Endothelial cell of umbilical vein (primary cell): ENCODE data around the gene SIRT5. TPM values are rescaled to one million over a fixed set of nuclear protein-coding genes. Genes with fewer than 3 reads are reported as not detected.

ENCODE experiments used
- BruUV-seq: library from RNA; stranded (reverse); fragments of 400-500 nt; replicated peaks from 2 replicates; lab custom pipeline; 2021; lab: Mats Ljungman, UMichigan
- CTCF ChIA-PET: fragments of 300-600, 350-600 bp; sonication (Branson Sonifier 250); formaldehyde crosslinking; loops from one replicate; lab custom pipeline; 2021; ENCODE audit warnings: antibody characterized with exemption, inconsistent platforms; lab: Charles Lee
- POLR2A ChIA-PET: fragments of 300-600, 350-600 bp; sonication (Branson Sonifier 250); formaldehyde crosslinking; loops from one replicate; lab custom pipeline; 2021; ENCODE audit warnings: antibody characterized with exemption, inconsistent platforms; lab: Charles Lee
- DNase-seq: peaks from one replicate; pipeline ENCODE4 v3.0.0-alpha.2; 2011; ENCODE audit warnings: low read depth, low spot score
- FAIRE-seq: peaks from 2 replicates; lab custom pipeline; 2011; peaks lifted over from hg19 to GRCh38; lab: Jason Lieb, UNC
- H2AFZ ChIP-seq: 2 replicates; pipeline ENCODE4 v1.6.0; 2012; ENCODE audit warnings: low read depth, low read length, control low read depth, inconsistent platforms
- H3K27ac ChIP-seq: 2 replicates; pipeline ENCODE4 v1.5.1; 2011; ENCODE audit warnings: low read depth, mild to moderate bottlenecking, control low read depth, low read length, moderate library complexity; ENCODE audit not compliant: insufficient read depth
- H3K27me3 ChIP-seq, 2 experiments: 2 replicates each; pipeline versions ENCODE4 v1.6.0 to v1.6.1; 2011; ENCODE audit warnings: low read length in 2 of 2, mixed read lengths in 1 of 2; ENCODE audit not compliant: control insufficient read depth in 2 of 2, insufficient read depth in 2 of 2
- H3K36me3 ChIP-seq, 2 experiments: 2 replicates in 1 of 2; 3 replicates in 1 of 2; pipeline ENCODE4 v1.5.1; 2011; ENCODE audit warnings: low read length in 2 of 2, mild to moderate bottlenecking in 1 of 2, moderate library complexity in 1 of 2; ENCODE audit not compliant: control insufficient read depth in 2 of 2, insufficient read depth in 2 of 2; ENCODE audit errors: extremely low read depth in 1 of 2
- H3K4me1 ChIP-seq: 3 replicates; pipeline ENCODE4 v1.5.1; 2011; ENCODE audit warnings: mild to moderate bottlenecking, low read length; ENCODE audit not compliant: control insufficient read depth, insufficient read depth; ENCODE audit errors: extremely low read depth
- H3K4me2 ChIP-seq: 2 replicates; pipeline ENCODE4 v1.6.1; 2011; ENCODE audit warnings: low read length, control low read depth, mixed read lengths; ENCODE audit not compliant: insufficient read depth
- H3K4me3 ChIP-seq, 3 experiments: fragments of 200-600 bp in 1 of 3; sonication (generic), shearing (Covaris generic) in 1 of 3; replicated peaks in 1 of 3; 2 replicates each; pipeline ENCODE4 v1.5.1; 2011 to 2016; ENCODE audit warnings: control low read depth in 3 of 3, low read length in 3 of 3, mild to moderate bottlenecking in 2 of 3, inconsistent platforms in 1 of 3, low read depth in 1 of 3, moderate library complexity in 1 of 3; ENCODE audit not compliant: insufficient read depth in 1 of 3
- H3K79me2 ChIP-seq: 2 replicates; pipeline ENCODE4 v1.6.0; 2012; ENCODE audit warnings: low read length, inconsistent platforms; ENCODE audit not compliant: control insufficient read depth, insufficient read depth
- H3K9ac ChIP-seq: replicated peaks from 2 replicates; pipeline ENCODE3; 2011; ENCODE audit warnings: low read length, control low read depth; ENCODE audit not compliant: insufficient read depth; ENCODE audit errors: extremely low read depth
- H3K9me1 ChIP-seq: replicated peaks from 3 replicates; pipeline ENCODE4 v1.6.0; 2011; ENCODE audit warnings: mild to moderate bottlenecking, low read length; ENCODE audit not compliant: control insufficient read depth, insufficient read depth; ENCODE audit errors: extremely low read depth
- H3K9me3 ChIP-seq: replicated peaks from 2 replicates; pipeline ENCODE4 v1.5.1; 2012; ENCODE audit warnings: low read length, inconsistent platforms; ENCODE audit not compliant: control insufficient read depth, insufficient read depth
- H4K20me1 ChIP-seq: replicated peaks from 2 replicates; pipeline ENCODE3; 2011; ENCODE audit warnings: mild to moderate bottlenecking, low read length; ENCODE audit not compliant: control insufficient read depth, insufficient read depth; ENCODE audit errors: extremely low read depth
- CTCF ChIP-seq, 2 donors: IDR thresholded peaks; 1 replicate in 1 of 2; 2 replicates in 1 of 2; pipeline ENCODE4 v1.5.1; 2011; ENCODE audit warnings: low read length in 2 of 2, mild to moderate bottlenecking in 2 of 2, moderate library complexity in 2 of 2, control low read depth in 1 of 2, inconsistent platforms in 1 of 2, low read depth in 1 of 2; ENCODE audit not compliant: insufficient read depth in 1 of 2; ENCODE audit errors: extremely low read depth in 1 of 2
- EZH2 ChIP-seq: IDR thresholded peaks from 2 replicates; pipeline ENCODE4 v1.6.1; 2012; ENCODE audit warnings: borderline replicate concordance, low read depth, mild to moderate bottlenecking, moderate library complexity, low read length, inconsistent platforms; ENCODE audit not compliant: severe bottlenecking
- FOS ChIP-seq: IDR thresholded peaks from 2 replicates; pipeline ENCODE4 v1.6.1; 2011; ENCODE audit warnings: mild to moderate bottlenecking, low read length, moderate library complexity, borderline replicate concordance; ENCODE audit not compliant: insufficient read depth
- GATA2 ChIP-seq: IDR thresholded peaks from 2 replicates; pipeline ENCODE4 v1.7.0; 2011; ENCODE audit warnings: low read depth, mild to moderate bottlenecking, moderate library complexity, mixed read lengths, low read length; ENCODE audit not compliant: insufficient read length, insufficient read depth
- POLR2A ChIP-seq: IDR thresholded peaks from 2 replicates; pipeline ENCODE4 v1.6.1; 2012; ENCODE audit warnings: low read depth, mild to moderate bottlenecking, control low read depth, low read length
- POLR2AphosphoS5 ChIP-seq: IDR thresholded peaks from 2 replicates; pipeline ENCODE4 v1.6.1; 2012; ENCODE audit warnings: low read depth, mild to moderate bottlenecking, control low read depth, low read length, moderate library complexity; ENCODE audit not compliant: insufficient read depth
- dilution Hi-C: fragments of 300-500 bp; cut with MboI; formaldehyde crosslinking; loops from one replicate; pipeline ENCODE4 v1.15.0; 2019; ENCODE audit warnings: low sequenced_read_pairs; ENCODE audit not compliant: extremely low pct_ligation_motif_present
- intact Hi-C: fragments of 100-400 bp; cut with micrococcal nuclease; formaldehyde crosslinking; loops from one replicate; pipeline ENCODE4 v1.10.0; 2022
- polyA plus RNA-seq, 4 experiments: library from polyadenylated mRNA; depleted of rRNA in 3 of 4; stranded (reverse) in 3 of 4; unstranded in 1 of 4; fragments of >200 nt; gene quantifications; 2 replicates each; pipeline versions ENCODE4 v1.2.1 to v1.2.3, GENCODE V29; 2011 to 2012; ENCODE audit warnings: missing spikeins in 1 of 4
- total RNA-seq: library from RNA; stranded (reverse); gene quantifications from 2 replicates; pipeline ENCODE4 v1.2.3, GENCODE V29; 2021

SIRT5 gene
- total and polyA plus RNA-seq, 2 donors (not counting 3 experiments of a cell fraction or from before 2014, with no cell fraction given): 4.7 to 7.2 TPM

GRCh38 chr6:13653296-13653695 is 78.9 kb downstream of the SIRT5 start:
- DNase-seq: peak; percentile 89
- dilution Hi-C loops: no loop called here

More at GRCh38 chr6:13653296-13653695, 78.9 kb downstream of the SIRT5 start:
- no peak overlapping the region for H3K4me3 ChIP-seq
- intact Hi-C loops: loop anchor here (2.0 kb wide), 1 partner anchor 58 kb away; the partner anchor contains the start of gene RANBP9
- POLR2A ChIA-PET: no interaction called here
- TF ChIP-seq EZH2: no peak
- no peak for TF ChIP-seq POLR2A
- no peak for TF ChIP-seq FOS
- no peak for TF ChIP-seq POLR2AphosphoS5
- TF ChIP-seq GATA2: peak; percentile 38
- no peak for TF ChIP-seq CTCF (IDR thresholded peaks at IDR 0.05; ENCODE audit: extremely low read depth in 1 of 2, insufficient read depth in 1 of 2, low read depth in 1 of 2, low read length in 2 of 2)
- H3K4me1 ChIP-seq: peaks cover 14% of the 10 kb centered on the region
- H3K4me2 ChIP-seq: peak overlapping the region; percentile 52
- H2AFZ ChIP-seq: no peak overlapping the region
- peak overlapping the region; percentile 21 for H3K27ac ChIP-seq
- BruUV-seq: no TSS peak
- H3K36me3 ChIP-seq: no peaks in the 10 kb centered on the region
- no peaks in the 10 kb centered on the region for H3K27me3 ChIP-seq
- no peaks in the 10 kb centered on the region for H4K20me1 ChIP-seq
- no peak overlapping the region for H3K9ac ChIP-seq
- H3K9me3 ChIP-seq: no peaks in the 10 kb centered on the region
- peaks cover 2% of the 10 kb centered on the region for H3K79me2 ChIP-seq
- CTCF ChIA-PET: interaction anchor here (0.9 to 1.6 kb wide), 5 partner anchors 11 to 59 kb away, joined by 3 to 7 read pairs (median 6); partner anchors contain the start of genes NOL7 and RANBP9
- H3K9me1 ChIP-seq: no peaks in the 10 kb centered on the region
- FAIRE-seq: peak; percentile 74
